Upper lobe of left lung (tissue), 4 donors: Measurements from ENCODE around the gene TLK1.

Experiments used
- EP300 ChIP-seq, 4 donors: sonication (generic); formaldehyde crosslinking; IDR thresholded peaks; one replicate each; pipeline ENCODE4 v1.5.1; 2017; ENCODE audit warnings: antibody characterized with exemption in 4 of 4, control low read depth in 2 of 4
- POLR2A ChIP-seq, 4 donors: fragments of 450-650 bp; IDR thresholded peaks; one replicate each; pipeline ENCODE4 v1.5.1; 2016 to 2017; ENCODE audit warnings: antibody characterized with exemption in 4 of 4, mild to moderate bottlenecking in 2 of 4
- POLR2AphosphoS5 ChIP-seq, 2 donors: sonication (generic); formaldehyde crosslinking; IDR thresholded peaks; one replicate each; pipeline ENCODE4 v1.5.1; 2017; ENCODE audit warnings: antibody characterized with exemption in 2 of 2
- TF ChIP-seq, protein P1 (sequence below), 6 experiments: fragments of 450-650 bp in 4 of 6; fragments of 200-600 bp in 2 of 6; sonication (generic) in 2 of 6; IDR thresholded peaks; one replicate each; pipeline ENCODE4 v1.5.1; 2016 to 2019; ENCODE audit warnings: antibody characterized with exemption in 6 of 6

DNA sequence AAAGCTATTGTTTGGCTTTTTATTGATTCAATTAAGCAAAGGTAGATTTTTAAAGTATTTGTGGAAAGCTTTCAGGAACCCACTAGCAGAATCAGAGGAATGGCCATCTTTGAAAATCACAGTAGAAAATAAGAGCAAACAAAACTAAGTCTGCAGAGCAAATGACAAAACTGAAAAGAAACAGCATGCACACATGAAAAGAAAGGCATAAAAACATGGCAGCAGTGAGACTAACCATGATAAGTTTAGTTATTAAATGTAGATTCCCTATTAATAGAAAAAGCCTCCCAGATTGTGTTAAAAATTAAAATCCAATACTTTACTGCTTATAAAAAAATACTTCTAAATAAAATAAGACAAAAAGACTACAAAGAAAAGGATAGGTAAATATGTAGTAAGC, 9.1 kb upstream of the TLK1 start:
- TF ChIP-seq, protein P1, sequence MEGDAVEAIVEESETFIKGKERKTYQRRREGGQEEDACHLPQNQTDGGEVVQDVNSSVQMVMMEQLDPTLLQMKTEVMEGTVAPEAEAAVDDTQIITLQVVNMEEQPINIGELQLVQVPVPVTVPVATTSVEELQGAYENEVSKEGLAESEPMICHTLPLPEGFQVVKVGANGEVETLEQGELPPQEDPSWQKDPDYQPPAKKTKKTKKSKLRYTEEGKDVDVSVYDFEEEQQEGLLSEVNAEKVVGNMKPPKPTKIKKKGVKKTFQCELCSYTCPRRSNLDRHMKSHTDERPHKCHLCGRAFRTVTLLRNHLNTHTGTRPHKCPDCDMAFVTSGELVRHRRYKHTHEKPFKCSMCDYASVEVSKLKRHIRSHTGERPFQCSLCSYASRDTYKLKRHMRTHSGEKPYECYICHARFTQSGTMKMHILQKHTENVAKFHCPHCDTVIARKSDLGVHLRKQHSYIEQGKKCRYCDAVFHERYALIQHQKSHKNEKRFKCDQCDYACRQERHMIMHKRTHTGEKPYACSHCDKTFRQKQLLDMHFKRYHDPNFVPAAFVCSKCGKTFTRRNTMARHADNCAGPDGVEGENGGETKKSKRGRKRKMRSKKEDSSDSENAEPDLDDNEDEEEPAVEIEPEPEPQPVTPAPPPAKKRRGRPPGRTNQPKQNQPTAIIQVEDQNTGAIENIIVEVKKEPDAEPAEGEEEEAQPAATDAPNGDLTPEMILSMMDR (IDR thresholded peaks at IDR 0.05): no peak
- TF ChIP-seq POLR2AphosphoS5 (IDR thresholded peaks at IDR 0.05): no peak
- no peak for TF ChIP-seq EP300 (IDR thresholded peaks at IDR 0.05)
- no peak for TF ChIP-seq POLR2A (IDR thresholded peaks at IDR 0.05)
